Muscle of leg (tissue), 11 donors: ENCODE data around the gene ZFAND3. TPM values are rescaled to one million over a fixed set of nuclear protein-coding genes. Genes with fewer than 3 reads are reported as not detected.
A peak's percentile ranks its signal among the peaks of the same experiment; 100 is the strongest.

ENCODE experiments used
- DNase-seq: peaks from one replicate; pipeline ENCODE4 v3.0.0; 2013
- H3K27ac ChIP-seq: one replicate; pipeline ENCODE4 v1.5.1; 2013; ENCODE audit warnings: mild to moderate bottlenecking, low read length, control low read depth
- H3K27me3 ChIP-seq: one replicate; pipeline ENCODE4 v1.6.1; 2013; ENCODE audit warnings: low read length; ENCODE audit not compliant: control insufficient read depth, insufficient read depth
- H3K36me3 ChIP-seq: one replicate; pipeline ENCODE4 v1.6.1; 2013; ENCODE audit warnings: low read length; ENCODE audit not compliant: control insufficient read depth, insufficient read depth
- H3K4me1 ChIP-seq: one replicate; pipeline ENCODE4 v1.6.1; 2013; ENCODE audit warnings: low read length; ENCODE audit not compliant: control insufficient read depth, insufficient read depth
- H3K4me3 ChIP-seq: one replicate; pipeline ENCODE4 v1.5.1; 2013; ENCODE audit warnings: low read length, control low read depth
- H3K9me3 ChIP-seq: replicated peaks from 2 replicates; pipeline ENCODE4 v1.6.1; 2013; ENCODE audit warnings: low read depth, low read length; ENCODE audit not compliant: control insufficient read depth
- WGBS: methylation state at CpG from one replicate; pipeline ENCODE4 v1.1.5; 2013; ENCODE audit warnings: missing lambda C conversion rate; ENCODE audit not compliant: insufficient coverage; 5-methylcytosine and 5-hydroxymethylcytosine counted together
- polyA plus RNA-seq, 8 donors: library from polyadenylated mRNA; unstranded; fragments of 120-200 nt; gene quantifications; one replicate each; pipeline versions ENCODE4 v1.2.1 to v1.2.3, GENCODE V29; 2013; ENCODE audit warnings: inconsistent platforms in 1 of 8, low replicate concordance in 1 of 8; ENCODE audit not compliant: insufficient read length in 8 of 8, insufficient read depth in 1 of 8
- total RNA-seq: library from RNA; stranded (reverse); fragments of 120-200 nt; gene quantifications from one replicate; pipeline ENCODE4 v1.2.4, GENCODE V29; 2013

ZFAND3 gene
- total and polyA plus RNA-seq, 9 donors: 13.8 to 92.1 (median 83.8) TPM

DNA sequence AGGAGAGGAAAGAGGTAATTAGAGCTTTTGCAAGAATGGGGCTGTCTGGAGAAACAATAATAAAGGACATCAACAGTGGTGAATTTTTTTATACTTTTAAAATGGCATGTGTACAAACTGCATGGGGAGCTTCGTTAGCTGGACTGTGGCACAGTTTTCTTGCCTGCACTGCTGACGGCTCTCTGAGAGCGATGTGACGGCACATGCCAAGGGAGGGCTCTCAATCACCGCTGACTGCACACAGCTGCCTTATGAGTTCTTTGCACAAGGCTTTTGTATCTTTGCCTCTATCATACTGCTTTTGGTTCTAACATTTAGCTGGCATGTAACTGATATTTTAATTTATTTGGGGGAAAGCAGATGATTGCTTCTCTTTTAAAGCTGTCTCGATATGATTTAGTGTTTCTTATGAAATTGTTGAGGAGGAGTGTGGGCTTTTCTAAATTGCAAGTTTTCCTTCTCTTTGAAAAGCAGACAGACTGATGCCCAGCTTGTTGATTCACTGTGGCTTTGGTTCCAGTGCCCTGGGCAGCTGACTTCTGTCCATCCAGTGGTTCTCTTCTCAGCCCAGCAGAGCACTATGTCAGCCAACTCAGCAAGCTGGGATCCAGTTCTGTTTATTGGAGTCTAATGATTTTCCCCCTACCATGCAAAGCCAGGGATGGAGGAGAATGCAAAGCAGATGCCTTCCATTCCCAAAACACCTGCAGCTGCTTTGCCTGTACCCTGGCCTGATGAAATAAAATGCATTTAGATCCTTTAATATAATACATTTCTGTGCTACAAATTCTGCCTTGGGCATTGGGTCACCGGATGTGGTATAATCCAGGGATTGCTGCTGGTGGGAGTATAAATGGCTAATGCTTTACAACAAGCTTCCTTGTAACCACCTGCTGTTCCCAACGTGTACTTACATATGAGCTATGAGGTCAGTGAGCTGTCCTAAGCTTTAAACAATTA, 323.9 kb downstream of the ZFAND3 start:
- Histone ChIP-seq H3K27ac (no peak overlapping the region), H3K4me1 (peaks cover 9% of the 10 kb centered on the region), H3K36me3 (peaks cover 17% of the 10 kb centered on the region), H3K4me3 (no peak overlapping the region), H3K27me3 (no peaks in the 10 kb centered on the region), H3K9me3 (peaks cover 4% of the 10 kb centered on the region)
- 51% methylated on average over 5 of the region's 8 CpGs for WGBS
- DNase-seq: no peak

DNA sequence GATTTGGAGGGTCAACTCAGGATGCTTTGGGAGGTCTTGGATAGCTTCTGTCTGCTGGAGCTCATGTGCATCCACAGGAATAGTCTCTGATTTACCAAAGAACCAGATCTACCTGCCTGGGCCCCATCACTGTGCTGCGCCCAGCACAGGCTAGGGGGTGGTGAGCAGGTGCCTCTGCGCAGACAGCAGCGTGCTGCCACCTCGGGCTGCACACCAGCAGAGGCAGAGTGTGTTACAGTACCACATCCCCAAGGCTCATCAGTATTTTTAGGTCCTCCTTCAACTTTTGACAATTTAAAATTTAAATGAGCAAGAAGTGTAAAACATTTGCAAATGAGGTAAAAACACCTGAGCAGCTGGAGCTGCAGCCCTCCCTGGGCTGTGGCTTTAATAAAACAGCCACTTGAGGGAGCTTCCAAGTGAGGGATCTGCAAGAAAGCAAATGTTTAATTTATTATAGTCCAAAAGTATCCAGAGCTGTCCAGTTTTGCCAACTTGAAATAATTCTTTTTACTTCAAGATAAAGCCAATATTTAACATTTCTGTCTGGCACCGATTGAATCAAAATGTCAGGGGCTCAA, 324.9 kb downstream of the ZFAND3 start:
- Histone ChIP-seq H3K4me1 (peaks cover 15% of the 10 kb centered on the region), H3K9me3 (peaks cover 4% of the 10 kb centered on the region), H3K27ac (no peak overlapping the region), H3K36me3 (peaks cover 19% of the 10 kb centered on the region), H3K4me3 (no peak overlapping the region), H3K27me3 (no peaks in the 10 kb centered on the region)
- no peak for DNase-seq
- WGBS: 93% methylated on average over 2 of the region's 5 CpGs

DNA sequence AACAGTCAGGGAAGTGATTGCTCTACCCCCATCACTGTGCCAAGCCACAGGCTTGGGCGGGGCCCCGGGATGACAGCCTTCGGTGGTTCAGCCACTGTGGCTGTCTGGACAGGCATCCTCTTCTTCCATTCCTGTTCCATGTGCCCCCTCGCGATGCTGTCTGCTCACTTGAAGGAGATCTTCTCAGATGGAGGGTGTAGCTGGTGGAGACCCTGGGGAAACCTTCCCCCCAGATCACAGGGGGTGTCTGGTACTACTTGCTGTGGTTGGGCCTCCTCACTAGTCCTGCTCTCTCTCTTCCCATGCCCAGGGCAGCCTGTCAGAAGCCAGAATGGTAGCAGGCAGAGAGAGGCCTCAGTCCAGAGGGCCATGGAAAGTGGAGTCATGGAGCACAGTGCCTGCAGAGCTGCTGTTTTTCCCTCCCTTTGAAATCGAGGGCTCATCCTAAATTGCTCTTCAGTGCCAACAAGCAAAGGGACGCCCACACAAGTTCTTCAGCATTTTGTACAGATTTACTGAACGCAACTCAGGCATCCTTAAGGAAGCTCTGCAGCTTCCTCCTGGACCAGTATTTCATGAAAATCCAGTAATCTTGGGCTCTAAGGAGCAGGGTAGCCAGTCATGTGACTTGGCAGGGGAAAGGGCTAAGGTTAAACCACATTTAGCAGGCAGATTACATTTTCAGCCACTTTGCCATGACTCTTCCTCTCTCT, 326.6 kb downstream of the ZFAND3 start:
- H3K36me3 ChIP-seq: peaks cover 13% of the 10 kb centered on the region
- no peak overlapping the region for H3K27ac ChIP-seq
- H3K9me3 ChIP-seq: no peaks in the 10 kb centered on the region
- peaks cover 18% of the 10 kb centered on the region for H3K4me1 ChIP-seq
- WGBS: 82% methylated on average over 6 of the region's 8 CpGs
- DNase-seq: no peak
- H3K4me3 ChIP-seq: no peak overlapping the region
- no peaks in the 10 kb centered on the region for H3K27me3 ChIP-seq

DNA sequence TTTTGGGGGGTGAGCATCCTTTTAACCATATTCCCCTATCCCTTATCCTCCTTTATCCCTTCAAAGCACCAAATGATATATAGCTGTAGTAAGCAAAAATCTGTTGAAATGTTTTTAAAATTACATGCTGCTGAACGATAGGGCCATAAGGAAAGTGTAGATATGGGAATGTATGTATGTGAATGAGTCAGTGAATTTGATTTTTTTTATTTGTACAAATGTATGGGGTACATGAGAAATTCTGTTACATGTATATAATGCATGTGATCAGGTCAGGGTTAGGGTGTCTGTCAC, 327.2 kb downstream of the ZFAND3 start:
- no peaks in the 10 kb centered on the region for H3K9me3 ChIP-seq
- no peaks in the 10 kb centered on the region for H3K27me3 ChIP-seq
- H3K36me3 ChIP-seq: peaks cover 13% of the 10 kb centered on the region
- no peak for DNase-seq
- H3K4me1 ChIP-seq: peaks cover 18% of the 10 kb centered on the region
- 75% methylated on average over 1 of the region's 1 CpG for WGBS
- no peak overlapping the region for H3K27ac ChIP-seq
- H3K4me3 ChIP-seq: no peak overlapping the region

DNA sequence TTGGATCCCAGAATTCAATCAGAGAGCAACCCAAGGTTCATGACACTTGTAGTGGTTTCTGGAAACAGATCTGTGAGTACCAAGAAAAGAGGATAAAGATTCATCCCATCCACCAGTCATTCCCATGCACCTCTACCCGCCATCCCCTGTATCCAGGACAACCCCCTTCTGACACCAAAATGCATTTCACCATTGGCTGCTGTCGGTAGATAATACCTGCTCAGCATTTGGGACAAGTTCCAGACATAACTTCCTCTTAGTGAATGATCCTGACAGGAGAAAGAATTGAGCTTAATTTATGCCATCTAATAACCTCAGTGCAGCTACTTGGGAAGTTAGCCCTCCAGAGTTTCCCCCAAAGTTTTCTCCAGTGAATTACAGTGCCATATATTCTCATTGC, 329.1 kb downstream of the ZFAND3 start:
- Histone ChIP-seq H3K4me3 (no peak overlapping the region), H3K27ac (no peak overlapping the region), H3K4me1 (peaks cover 19% of the 10 kb centered on the region), H3K9me3 (no peaks in the 10 kb centered on the region), H3K36me3 (peaks cover 25% of the 10 kb centered on the region), H3K27me3 (no peaks in the 10 kb centered on the region)
- DNase-seq: no peak
- WGBS: no CpG with 5 or more reads among the region's 2 CpGs

DNA sequence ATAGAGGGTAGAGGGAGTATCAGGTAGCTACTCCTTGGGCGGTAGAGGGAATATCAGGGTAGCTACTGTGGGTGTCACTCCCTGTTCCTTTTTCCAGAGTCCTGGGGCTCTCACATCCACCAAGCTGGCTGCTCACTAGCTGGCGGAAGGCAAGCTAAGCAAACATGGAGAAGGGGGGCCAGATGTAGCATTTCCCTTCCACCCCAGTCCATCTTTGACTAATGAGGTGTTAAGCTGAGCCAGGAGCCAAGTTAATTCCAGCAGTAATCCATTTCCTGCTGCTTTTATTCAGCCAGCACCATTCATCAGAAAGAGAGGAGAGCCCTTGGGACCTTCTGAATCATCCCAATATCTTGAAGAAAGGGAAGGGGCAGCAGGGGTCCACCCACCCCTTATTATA, 330.0 kb downstream of the ZFAND3 start:
- peak; percentile 34 for DNase-seq
- Histone ChIP-seq H3K4me3 (no peak overlapping the region), H3K9me3 (no peaks in the 10 kb centered on the region), H3K4me1 (peaks cover 24% of the 10 kb centered on the region), H3K27me3 (no peaks in the 10 kb centered on the region), H3K27ac (no peak overlapping the region), H3K36me3 (peaks cover 25% of the 10 kb centered on the region)
- 83% methylated on average over 1 of the region's 2 CpGs for WGBS

DNA sequence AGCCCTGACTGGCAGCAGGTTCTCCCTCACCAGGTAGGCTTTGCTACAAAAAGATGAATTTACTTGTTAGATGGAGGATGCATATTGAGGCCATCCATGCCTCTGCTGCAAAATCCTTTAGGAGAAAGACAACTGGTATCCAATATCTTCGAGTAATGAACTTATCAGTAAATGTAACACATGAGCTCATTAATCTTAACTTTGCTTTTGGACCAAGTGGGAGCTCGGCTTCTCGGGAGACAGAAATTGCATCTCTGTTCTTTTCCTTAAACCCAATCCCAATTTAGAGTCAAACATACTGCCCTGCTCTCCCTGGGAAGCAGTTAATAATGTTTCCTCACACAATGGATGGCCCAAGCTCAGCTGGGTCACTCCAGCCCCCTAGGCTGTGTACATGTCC, 330.5 kb downstream of the ZFAND3 start:
- Histone ChIP-seq H3K9me3 (no peaks in the 10 kb centered on the region), H3K27ac (no peak overlapping the region), H3K4me3 (no peak overlapping the region), H3K4me1 (peaks cover 29% of the 10 kb centered on the region), H3K36me3 (peaks cover 25% of the 10 kb centered on the region), H3K27me3 (no peaks in the 10 kb centered on the region)
- 66% methylated on average over 3 of the region's 3 CpGs for WGBS
- DNase-seq: no peak

DNA sequence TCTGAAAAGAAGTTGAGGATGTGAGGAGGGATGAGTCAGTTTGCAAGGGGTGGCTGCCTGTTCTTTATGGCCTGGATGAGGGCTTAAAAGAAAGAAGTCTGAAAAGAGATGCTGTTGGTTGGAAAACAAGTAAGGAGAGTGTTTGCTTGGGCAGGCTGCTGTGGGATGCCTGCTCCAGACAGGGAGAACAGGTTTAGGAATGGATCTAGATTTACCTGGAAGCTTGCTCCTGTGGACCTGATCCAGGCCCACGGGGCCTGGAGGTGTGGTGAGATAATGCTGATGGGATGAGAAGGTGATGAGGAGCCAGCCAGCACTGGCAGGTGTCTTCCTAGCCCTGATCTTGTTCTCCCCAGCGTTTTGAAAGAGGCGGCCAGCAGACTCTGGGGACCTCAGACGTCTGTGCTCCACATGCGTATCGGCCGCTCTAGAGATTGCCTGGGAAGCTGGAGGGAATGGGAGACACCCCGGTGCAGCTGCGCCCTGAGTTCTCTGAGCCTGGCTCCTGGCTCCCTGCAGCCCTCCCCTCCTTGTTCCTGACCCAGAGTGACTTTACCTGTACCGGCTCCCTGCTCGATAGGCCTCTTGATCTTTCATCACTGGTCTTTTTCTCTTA, 331.3 kb downstream of the ZFAND3 start:
- no peak for DNase-seq
- Histone ChIP-seq H3K36me3 (peaks cover 22% of the 10 kb centered on the region), H3K27me3 (no peaks in the 10 kb centered on the region), H3K4me1 (peaks cover 35% of the 10 kb centered on the region), H3K9me3 (no peaks in the 10 kb centered on the region), H3K27ac (no peak overlapping the region), H3K4me3 (no peak overlapping the region)
- 59% methylated on average over 8 of the region's 11 CpGs for WGBS

DNA sequence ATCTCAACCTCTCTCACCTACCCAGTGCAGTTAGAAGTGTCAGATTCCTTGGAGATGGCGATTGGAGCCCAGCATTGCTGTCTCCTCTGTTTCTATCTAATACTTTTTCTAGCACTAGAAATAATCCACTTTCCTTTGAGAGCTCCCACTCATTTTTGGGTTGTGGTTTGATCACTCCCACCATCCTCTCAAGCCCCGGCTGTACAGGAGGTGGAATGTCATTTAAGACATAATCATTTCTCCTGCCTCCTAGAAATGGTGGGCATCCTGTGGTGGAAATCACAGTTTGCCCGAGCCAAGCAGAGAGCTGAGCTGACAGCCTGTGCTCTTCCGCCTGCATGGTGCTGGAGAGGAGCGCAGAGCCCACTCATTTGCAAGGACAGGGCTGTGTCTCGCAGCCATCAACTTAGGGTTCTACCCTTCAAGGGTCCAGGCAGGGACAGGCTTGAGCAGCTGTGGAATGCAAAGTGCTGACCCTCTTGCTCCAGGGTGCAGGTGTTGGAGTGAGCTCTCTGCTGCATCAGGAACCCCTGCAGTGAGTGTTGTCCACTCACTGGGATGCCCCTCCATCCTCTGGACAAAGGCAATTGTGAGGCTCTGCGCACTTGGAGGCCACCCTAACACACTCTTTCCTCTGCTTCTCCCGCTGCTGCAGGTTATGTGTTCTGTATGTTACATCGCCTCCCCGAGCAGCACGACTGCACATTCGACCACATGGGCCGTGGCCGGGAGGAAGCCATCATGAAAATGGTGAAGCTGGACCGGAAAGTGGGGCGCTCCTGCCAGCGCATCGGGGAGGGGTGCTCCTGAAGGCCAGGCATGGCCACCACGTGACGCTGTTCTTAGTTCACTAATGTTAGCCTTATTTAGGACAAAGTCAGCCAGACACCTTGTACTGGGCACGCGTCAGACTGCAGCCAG, 332.3 kb downstream of the ZFAND3 start:
- H3K9me3 ChIP-seq: no peaks in the 10 kb centered on the region
- no peak overlapping the region for H3K27ac ChIP-seq
- peaks cover 22% of the 10 kb centered on the region for H3K36me3 ChIP-seq
- H3K4me1 ChIP-seq: peaks cover 35% of the 10 kb centered on the region
- H3K4me3 ChIP-seq: no peak overlapping the region
- H3K27me3 ChIP-seq: no peaks in the 10 kb centered on the region
- 79% methylated on average over 14 of the region's 22 CpGs for WGBS
- DNase-seq: no peak
